ENCODE results near the gene PTGES2.

Gene PTGES2

DNA sequence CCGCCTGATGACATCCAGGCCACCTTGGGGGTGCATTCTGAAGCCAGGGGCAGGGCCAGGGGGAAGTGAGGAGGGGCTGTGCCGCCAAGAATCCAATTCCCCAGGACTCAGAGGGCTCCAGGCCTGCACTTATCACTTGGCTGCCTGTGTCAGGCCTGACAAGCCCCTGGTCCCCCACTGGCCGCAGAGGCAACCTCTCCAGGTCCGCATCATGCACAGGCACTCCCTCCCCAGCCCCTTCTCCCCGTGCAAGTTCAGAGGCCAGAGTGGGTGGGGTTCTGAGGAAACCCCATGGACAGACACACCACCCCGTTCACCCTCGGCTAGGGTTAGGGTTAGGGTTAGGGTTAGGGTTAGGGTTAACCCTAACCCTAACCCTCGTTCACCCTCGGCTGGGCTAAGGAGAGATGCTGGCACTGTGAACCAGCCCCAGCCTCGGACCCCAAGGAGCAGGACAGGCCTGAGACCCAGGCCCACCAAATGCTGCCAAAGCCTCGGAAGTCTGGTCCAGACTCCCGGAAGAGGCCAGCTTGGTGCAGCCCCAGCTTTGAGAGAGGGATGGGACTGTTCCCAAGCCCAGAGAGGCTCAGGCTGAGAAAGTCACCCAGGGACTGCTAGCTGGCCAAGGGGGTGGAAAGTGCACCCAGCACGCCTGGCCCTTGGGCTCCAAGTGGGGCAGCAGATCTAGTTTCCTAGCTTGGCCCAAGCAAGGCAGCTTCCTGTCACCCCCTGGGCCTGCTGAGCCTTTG, 26.6 kb upstream of the PTGES2 start:
- in situ Hi-C loops (cut with MboI; ENCODE audit: low sequenced_read_pairs): no loop called here

DNA sequence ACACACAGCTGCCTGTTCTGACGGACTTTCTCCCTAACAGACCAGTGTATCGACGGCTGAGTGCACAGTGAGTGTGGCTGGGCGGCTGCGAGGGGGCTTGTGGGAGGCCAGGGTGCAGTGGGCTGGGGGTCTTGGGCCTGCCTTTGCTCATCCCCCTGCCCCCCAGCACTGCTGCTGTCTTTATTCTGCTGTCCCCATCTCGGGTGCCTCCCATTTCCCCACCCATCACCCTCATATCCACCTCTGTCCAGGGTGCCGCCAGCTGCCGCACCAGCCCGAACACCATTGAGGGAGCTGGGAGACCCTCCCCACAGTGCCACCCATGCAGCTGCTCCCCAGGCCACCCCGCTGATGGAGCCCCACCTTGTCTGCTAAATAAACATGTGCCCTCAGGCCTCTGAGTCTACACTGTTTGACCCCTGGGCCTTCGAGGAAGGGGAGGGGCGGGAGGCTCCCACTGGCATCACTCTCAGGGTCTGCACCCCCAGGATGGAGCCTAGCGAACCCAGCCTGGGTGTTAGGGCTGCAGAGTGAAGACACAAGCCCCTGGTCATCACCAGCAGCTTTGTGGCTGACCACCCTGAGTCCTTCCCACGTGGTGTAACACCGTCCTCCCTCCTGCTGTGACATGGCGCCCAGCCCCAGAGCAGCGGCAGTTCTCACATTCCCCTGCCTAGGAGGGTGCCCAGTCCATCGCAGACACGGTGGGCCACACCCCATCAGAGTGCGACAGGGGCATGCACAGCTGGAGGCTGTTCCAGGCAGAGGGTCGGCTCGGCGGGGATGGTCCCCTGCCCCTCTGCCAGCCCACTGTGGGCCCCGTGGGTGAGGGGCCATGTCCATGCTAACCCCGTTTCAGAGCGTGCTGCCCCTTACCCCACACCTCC, 25.8 kb upstream of the PTGES2 start:
- in situ Hi-C loops (cut with MboI; ENCODE audit: low sequenced_read_pairs): no loop called here

DNA sequence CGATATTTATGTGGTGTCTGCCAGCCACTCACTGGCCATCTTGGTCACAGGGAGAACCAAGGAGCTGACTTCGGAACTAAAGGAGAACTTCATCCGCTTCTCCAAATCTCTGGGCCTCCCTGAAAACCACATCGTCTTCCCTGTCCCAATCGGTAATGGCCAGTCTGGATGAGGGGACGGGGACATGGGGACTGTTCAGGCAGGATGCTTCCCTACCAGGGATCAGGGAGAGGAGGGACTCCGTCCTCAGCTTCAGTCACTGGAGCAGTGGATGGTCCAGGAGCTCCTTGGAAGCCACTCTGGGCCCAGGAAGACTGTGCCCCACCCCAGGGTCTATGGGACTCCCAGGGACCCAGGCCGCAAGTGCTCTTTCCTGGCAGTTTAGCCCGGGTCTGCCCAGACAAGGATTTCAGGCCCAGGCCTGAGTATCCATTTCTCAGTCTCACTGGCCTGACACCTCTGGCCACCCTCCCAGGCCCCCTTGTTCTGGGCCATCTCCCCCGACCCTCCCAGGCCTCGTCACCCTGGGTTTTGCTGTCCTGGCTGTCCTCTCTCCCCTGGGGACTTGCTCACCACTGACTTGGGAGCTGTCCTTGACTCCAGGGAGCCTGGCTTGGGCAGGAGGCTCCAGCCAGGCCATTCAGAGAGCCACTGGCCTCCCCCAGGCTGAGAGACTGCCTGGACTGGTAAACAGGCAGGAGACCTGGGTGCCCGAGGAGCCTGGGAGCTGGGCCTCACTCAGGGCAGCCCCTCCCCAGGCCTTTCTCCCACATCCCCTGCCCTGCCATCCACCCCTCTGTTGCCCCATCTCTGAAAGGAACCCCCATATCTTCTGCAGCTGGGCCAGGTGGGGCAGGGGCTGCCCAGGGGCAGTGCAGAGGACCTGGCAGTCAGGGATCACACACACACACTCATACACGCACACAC, 24.9 kb upstream of the PTGES2 start:
- in situ Hi-C loops (cut with MboI; ENCODE audit: low sequenced_read_pairs): no loop called here

DNA sequence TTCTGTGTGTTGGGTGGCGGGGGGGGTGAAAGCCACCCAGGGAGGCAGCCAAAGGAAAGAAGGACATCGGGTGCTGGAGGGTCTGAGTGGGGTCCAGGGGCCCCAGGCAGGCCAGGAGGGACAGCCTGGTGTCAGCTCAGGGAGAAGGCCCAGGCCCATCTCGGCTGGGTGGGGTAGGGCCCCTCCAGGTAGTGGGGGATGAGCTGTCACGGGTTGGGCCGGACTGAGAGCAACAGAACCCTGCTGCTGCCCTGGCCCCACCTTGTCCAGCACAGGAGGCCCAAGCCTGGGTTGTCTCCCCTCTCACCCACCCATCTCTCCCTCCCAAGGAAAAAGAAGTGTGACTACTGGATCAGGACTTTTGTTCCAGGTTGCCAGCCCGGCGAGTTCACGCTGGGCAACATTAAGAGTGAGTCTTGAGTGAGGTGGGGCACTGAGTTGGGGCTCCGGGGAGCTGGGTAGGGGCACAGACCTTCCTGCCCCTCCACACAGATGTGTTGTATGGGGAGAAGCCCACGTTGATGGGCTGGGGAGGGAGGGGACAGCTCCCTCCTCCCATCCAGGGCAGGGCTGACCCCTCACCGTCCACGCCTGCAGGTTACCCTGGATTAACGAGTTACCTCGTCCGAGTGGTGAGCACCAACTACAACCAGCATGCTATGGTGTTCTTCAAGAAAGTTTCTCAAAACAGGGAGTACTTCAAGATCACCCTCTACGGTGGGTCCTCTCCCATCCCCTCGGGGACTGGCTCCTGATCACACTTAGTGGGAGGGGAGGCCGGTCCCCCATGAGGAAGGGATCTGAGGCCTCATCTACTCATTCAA, 24.0 kb upstream of the PTGES2 start:
- in situ Hi-C loops (cut with MboI; ENCODE audit: low sequenced_read_pairs): no loop called here

- in situ Hi-C loops (cut with MboI; ENCODE audit: low sequenced_read_pairs): no loop called here
These were observed 23.2 kb upstream of the PTGES2 start for GRCh38 chr9:128150594-128151308.

DNA sequence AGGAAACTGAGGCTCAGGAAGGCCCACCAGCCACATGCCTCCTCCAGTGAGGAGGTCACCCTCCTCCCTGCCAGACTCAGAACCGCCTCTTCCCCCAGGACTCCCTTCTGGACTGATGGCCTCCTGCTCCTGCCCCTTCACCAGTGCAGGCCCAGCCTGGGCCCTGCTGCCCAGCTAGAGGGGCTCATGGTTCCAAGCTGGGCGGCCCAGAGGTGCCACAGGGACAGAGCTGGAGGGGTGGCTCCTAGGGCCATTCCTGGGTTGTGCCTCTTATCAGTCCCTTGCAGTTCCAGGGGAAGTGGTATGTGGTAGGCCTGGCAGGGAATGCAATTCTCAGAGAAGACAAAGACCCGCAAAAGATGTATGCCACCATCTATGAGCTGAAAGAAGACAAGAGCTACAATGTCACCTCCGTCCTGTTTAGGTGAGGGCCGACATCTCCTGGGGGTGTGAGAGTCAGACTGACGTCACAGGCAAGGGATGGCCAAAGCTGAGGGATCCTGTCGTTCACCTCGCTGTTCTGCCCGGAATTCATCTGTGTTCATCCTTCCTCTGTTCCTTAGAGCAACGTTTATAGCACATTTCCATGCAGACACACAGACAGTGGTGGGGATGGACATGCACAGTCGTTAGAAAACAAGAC, 22.5 kb upstream of the PTGES2 start:
- in situ Hi-C loops (cut with MboI; ENCODE audit: low sequenced_read_pairs): no loop called here

GRCh38 chr9:128149001-128149701, 21.6 kb upstream of the PTGES2 start, which contains the start of gene LCN2:
Gene LCN2 (plus strand): TSS chr9:128149453. CDS start chr9:128149526, 73 bp downstream.
- in situ Hi-C loops (cut with MboI; ENCODE audit: low sequenced_read_pairs): no loop called here

- in situ Hi-C loops (cut with MboI; ENCODE audit: low sequenced_read_pairs): no loop called here
These were observed 21.0 kb upstream of the PTGES2 start for GRCh38 chr9:128148509-128149000.

DNA sequence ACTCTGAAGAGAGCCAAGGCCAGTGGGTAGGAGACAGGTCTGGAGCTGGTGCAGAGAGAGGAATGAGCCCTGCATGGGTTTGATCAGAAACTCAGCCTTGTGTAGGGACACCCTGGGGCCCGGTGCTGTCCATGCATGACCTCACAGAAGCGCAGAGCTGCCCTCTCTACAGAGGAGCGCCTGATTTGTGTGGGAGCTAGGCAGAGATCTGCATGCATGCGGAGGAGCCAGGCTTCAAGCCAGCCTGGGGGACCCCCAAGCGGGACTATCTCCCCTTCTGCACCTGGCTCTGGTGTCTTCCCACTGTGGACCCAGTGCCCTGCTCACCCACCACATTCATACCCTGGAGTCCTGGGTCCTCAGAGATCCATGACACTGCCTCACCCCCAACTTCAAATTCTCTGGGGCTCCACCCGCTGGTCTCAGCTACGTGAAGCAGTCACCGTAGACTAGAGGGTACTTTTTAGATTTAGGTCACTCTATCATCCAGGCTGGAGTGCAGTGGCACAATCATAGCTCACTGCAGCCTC, 19.1 kb upstream of the PTGES2 start:
- in situ Hi-C loops (cut with MboI; ENCODE audit: low sequenced_read_pairs): no loop called here

DNA sequence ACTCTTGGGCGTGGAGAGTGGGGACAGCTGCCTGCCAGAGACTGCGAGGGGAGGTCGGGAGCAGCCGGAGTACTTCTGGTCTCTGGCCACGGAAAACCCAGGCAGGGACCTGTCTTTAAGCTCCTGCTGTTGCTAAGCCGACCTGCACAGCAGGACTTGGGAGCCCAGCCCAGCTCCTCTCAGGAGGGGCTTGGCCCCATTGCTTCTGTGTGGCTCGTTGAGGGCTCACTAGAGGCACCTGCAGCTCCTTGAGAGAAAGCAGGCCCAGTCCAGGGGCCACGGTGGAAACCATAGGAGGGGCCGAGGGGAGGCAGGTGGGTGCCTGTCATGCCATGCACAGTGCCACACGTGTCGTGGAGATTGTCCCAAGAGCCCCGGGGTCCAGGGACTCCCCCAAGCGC, 18.4 kb upstream of the PTGES2 start:
- in situ Hi-C loops (cut with MboI; ENCODE audit: low sequenced_read_pairs): no loop called here

- in situ Hi-C loops (cut with MboI; ENCODE audit: low sequenced_read_pairs): no loop called here
These were observed 18.0 kb upstream of the PTGES2 start for GRCh38 chr9:128145536-128145935.

DNA sequence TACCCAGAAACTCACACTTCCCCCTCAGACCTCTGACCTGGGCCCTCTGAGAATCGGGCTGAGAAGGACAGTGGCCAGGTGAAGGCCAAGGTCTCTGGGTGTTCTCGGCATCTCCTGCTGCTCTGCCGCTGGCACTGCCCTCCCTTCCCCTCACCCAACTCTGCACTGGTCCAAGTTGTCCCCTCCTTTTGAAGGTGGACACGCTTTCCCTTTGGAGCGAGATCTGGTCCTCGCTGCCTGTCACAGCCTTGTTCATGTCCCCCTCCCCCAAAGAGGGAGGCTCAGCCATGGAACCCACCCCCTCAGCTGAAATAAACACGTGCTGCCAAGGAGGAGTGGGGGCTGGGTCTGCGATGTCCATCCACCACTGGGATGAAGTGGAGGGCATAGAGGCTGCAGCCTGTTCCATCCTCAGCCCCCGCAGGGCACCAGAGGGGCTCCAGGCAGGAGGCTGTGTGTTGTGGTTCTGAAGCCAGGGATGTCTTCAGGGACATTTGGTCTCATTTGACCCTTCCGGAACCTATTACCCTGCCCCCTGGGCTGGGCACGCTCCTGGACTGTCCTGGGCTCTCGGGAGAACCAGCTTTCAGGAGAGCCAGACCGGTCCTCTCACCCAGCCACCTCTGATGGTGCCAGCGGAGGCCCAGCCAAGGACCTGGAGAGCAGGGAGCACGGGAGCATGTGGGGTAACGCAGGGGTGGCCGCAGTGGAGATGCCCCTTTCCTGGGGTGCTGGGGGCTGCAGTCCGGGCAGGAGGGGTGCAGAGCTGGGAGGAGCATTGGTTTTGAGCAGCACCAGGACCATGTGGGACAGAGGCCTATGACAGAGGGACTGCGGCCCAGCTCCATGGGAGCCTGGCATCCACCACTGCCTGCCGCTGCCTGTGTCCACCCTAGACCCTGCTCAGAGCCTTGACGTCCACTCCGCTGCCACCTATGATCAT, 17.0 kb upstream of the PTGES2 start:
- in situ Hi-C loops (cut with MboI; ENCODE audit: low sequenced_read_pairs): no loop called here

GRCh38 chr9:128143525-128144238, 16.2 kb upstream of the PTGES2 start:
- in situ Hi-C loops (cut with MboI; ENCODE audit: low sequenced_read_pairs): no loop called here

- in situ Hi-C loops (cut with MboI; ENCODE audit: low sequenced_read_pairs): no loop called here
These were observed 15.1 kb upstream of the PTGES2 start for GRCh38 chr9:128142596-128142995.

DNA sequence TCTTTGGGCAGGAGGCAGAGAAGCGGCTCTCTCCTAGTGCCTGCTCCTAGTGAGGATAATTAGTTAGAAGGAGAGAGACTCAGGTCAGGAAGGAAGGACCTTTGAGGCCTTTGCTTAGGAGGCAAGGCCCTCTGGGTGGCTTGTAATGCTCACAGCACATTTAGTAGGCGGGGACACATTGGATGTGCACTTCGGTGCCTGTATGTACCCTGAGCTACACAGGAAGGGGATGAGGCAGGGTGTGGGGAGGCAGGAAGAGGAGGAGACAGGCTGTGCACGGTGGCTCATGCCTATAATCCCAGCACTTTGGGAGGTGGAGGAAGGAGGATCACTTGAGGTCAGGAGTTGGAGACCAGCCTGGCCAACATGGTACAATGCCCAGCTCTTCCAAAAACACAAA, 14.5 kb upstream of the PTGES2 start:
- in situ Hi-C loops (cut with MboI; ENCODE audit: low sequenced_read_pairs): no loop called here

- in situ Hi-C loops (cut with MboI; ENCODE audit: low sequenced_read_pairs): no loop called here
These were observed 14.1 kb upstream of the PTGES2 start for GRCh38 chr9:128141604-128142003.
